K562 (cell line): ENCODE measurements around the gene TMEM121B. TPM values are rescaled to one million over a fixed set of nuclear protein-coding genes. Genes with fewer than 3 reads are reported as not detected.

Experiments
- MAZ ChIP-seq, 2 experiments: fragments of 450-650 bp in 1 of 2; sonication (generic) in 1 of 2; formaldehyde crosslinking; IDR thresholded peaks in 1 of 2; conservative IDR thresholded peaks in 1 of 2; 2 replicates each; pipeline versions ENCODE4 v1.4.0 to v1.5.0; 2020; ENCODE audit warnings: mild to moderate bottlenecking in 1 of 2, missing genetic modification reagents in 1 of 2
- PCBP1 ChIP-seq: fragments of 200-400 bp; formaldehyde crosslinking; IDR thresholded peaks from 2 replicates; pipeline ENCODE4 v1.6.1; 2018; ENCODE audit warnings: mild to moderate bottlenecking, low read depth, low read length; ENCODE audit not compliant: poor library complexity, severe bottlenecking
- POLR2A ChIP-seq: fragments of 450-650 bp; conservative IDR thresholded peaks from 2 replicates; pipeline ENCODE4 v1.6.1; 2016
- TGIF2 ChIP-seq: sonication (generic); formaldehyde crosslinking; IDR thresholded peaks from 2 replicates; pipeline ENCODE4 v1.8.1; 2022; ENCODE audit warnings: mild to moderate bottlenecking, missing genetic modification reagents, moderate library complexity
- TSC22D4 ChIP-seq: fragments of 450-650 bp; IDR thresholded peaks from 2 replicates; pipeline ENCODE4 v1.6.1; 2016; ENCODE audit warnings: missing genetic modification characterization, missing biosample characterization, control low read depth
- ZNF212 ChIP-seq: fragments of 450-650 bp; formaldehyde crosslinking; IDR thresholded peaks from 2 replicates; pipeline ENCODE4 v1.4.0; 2020; ENCODE audit warnings: mild to moderate bottlenecking
- ZNF76 ChIP-seq: fragments of 250-450 bp; sonication (Bioruptor Pico); IDR thresholded peaks from 2 replicates; pipeline ENCODE4 v1.4.0; 2020; ENCODE audit warnings: mild to moderate bottlenecking, moderate library complexity, borderline replicate concordance
- polyA plus RNA-seq, 8 experiments: library from polyadenylated mRNA; depleted of rRNA in 4 of 8; stranded (reverse) in 5 of 8; unstranded in 3 of 8; fragments of >200 nt; fragmentation: Nextera tagmentation in 2 of 8; fragmentation: Illumina TruSeq in 1 of 8; extraction: Ambion mirVana in 2 of 8; extraction: Trizol in 1 of 8; gene quantifications; 2 replicates each; pipeline versions ENCODE4 v1.2.1 to v1.2.3, GENCODE V29; 2011 to 2014; ENCODE audit warnings: inconsistent platforms in 1 of 8, missing spikeins in 1 of 8
- total RNA-seq, 7 experiments: library from RNA; depleted of rRNA in 6 of 7; stranded (reverse); fragments of >200 nt in 6 of 7; fragmentation: Illumina TruSeq in 2 of 7; extraction: Trizol in 2 of 7; gene quantifications; 2 replicates each; pipeline versions ENCODE4 v1.2.1 to v1.2.3, GENCODE V29; 2011 to 2021; ENCODE audit warnings: low replicate concordance in 1 of 7
- TF ChIP-seq, protein P1 (sequence below): fragments of 450-650 bp; IDR thresholded peaks from 2 replicates; pipeline ENCODE4 v1.6.1; 2014; ENCODE audit warnings: low read depth, mild to moderate bottlenecking, moderate library complexity, borderline replicate concordance
- TF ChIP-seq, protein P2 (sequence below): fragments of 250-450 bp; sonication (Bioruptor Pico); IDR thresholded peaks from 2 replicates; pipeline ENCODE4 v1.8.0; 2022; ENCODE audit warnings: inconsistent platforms
- TF ChIP-seq, protein P3 (sequence below): fragments of 250-450 bp; sonication (Bioruptor Pico); IDR thresholded peaks from 2 replicates; pipeline ENCODE4 v1.4.0; 2020; ENCODE audit warnings: mild to moderate bottlenecking, moderate library complexity

TMEM121B gene
- total and polyA plus RNA-seq, 9 of the 15 experiments (the other 6 are each of a cell fraction or from before 2014, with no cell fraction given), result 0.03 to 0.07 (median 0.03) TPM; not detected in 6

DNA sequence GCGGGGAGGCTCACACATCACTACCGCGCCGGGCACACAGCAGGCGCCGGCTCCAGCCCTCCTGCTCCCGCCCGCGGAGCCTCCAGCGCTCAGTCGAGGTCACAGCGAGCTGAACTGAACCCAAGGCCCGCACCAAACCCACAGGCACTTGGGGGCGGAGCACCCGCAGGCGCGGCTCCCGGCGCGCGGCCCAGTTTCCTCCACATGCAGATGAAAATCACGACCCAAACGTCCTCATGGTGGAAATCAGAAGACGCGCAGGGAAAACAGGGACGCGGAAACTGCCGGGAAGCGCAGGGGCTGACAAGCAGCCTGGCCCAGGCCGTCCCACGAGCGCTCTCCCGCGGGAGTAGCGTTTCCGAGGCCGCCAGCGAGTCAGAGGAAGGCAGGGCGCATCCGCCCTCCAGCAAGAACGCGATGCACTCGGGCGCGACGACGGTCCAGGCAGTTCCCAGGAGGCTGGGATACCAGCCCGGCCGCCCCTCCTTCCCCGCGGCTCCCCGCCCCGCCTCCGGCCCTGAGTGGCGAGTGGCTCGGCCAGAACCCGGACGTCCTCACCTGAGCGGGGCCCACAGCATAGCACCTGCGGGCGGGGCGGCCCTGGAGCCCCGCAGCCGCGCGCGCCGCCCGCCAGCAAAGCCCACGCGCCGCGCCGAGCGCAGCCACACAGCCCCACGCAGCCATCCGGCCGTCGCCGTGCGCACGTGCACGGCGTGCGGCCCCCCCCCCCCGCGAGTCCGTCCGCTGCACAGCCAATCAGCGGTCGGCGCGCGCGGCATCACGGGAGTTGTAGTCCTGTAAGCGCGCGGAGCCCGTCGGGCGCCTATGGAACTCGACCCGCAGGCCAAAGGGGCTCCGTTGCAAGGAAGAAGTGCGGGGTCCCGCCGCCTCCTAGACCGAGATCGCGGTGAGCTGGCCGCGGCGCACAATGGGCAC is 37.7 kb upstream of the TMEM121B start, which contains the start of gene HDHD5 (continued):
- TF ChIP-seq, protein P1, sequence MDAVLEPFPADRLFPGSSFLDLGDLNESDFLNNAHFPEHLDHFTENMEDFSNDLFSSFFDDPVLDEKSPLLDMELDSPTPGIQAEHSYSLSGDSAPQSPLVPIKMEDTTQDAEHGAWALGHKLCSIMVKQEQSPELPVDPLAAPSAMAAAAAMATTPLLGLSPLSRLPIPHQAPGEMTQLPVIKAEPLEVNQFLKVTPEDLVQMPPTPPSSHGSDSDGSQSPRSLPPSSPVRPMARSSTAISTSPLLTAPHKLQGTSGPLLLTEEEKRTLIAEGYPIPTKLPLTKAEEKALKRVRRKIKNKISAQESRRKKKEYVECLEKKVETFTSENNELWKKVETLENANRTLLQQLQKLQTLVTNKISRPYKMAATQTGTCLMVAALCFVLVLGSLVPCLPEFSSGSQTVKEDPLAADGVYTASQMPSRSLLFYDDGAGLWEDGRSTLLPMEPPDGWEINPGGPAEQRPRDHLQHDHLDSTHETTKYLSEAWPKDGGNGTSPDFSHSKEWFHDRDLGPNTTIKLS, result peak; percentile 89
- peak; percentile 50 to 78; a peak in 2 of 4 replicates for TF ChIP-seq MAZ (CRISPR knock-in tag; conservative IDR thresholded peaks at IDR 0.05 in 1 of 2, IDR thresholded peaks at IDR 0.05 in 1 of 2)
- TF ChIP-seq PCBP1, result peak; percentile 42
- TF ChIP-seq, protein P2, sequence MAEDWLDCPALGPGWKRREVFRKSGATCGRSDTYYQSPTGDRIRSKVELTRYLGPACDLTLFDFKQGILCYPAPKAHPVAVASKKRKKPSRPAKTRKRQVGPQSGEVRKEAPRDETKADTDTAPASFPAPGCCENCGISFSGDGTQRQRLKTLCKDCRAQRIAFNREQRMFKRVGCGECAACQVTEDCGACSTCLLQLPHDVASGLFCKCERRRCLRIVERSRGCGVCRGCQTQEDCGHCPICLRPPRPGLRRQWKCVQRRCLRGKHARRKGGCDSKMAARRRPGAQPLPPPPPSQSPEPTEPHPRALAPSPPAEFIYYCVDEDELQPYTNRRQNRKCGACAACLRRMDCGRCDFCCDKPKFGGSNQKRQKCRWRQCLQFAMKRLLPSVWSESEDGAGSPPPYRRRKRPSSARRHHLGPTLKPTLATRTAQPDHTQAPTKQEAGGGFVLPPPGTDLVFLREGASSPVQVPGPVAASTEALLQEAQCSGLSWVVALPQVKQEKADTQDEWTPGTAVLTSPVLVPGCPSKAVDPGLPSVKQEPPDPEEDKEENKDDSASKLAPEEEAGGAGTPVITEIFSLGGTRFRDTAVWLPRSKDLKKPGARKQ (CRISPR knock-in tag), result no peak; the same call in 1 of the 2 replicates
- TF ChIP-seq ZNF212, result no peak
- no peak; the same call in 1 of the 2 replicates for TF ChIP-seq ZNF76 (CRISPR knock-in tag)
- peak; percentile 84; the same call in 1 of the 2 replicates for TF ChIP-seq TGIF2 (CRISPR knock-in tag)
- no peak for TF ChIP-seq TSC22D4 (tag)
- TF ChIP-seq, protein P3, sequence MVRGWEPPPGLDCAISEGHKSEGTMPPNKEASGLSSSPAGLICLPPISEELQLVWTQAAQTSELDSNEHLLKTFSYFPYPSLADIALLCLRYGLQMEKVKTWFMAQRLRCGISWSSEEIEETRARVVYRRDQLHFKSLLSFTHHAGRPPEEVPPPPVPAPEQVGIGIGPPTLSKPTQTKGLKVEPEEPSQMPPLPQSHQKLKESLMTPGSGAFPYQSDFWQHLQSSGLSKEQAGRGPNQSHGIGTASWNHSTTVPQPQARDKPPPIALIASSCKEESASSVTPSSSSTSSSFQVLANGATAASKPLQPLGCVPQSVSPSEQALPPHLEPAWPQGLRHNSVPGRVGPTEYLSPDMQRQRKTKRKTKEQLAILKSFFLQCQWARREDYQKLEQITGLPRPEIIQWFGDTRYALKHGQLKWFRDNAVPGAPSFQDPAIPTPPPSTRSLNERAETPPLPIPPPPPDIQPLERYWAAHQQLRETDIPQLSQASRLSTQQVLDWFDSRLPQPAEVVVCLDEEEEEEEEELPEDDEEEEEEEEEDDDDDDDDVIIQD (CRISPR knock-in tag), result 0 out of 2 replicates have a peak, but pooled peaks have one; percentile 63
- peak; percentile 54; the same call in 1 of the 2 replicates for TF ChIP-seq POLR2A
